ENCODE results near the gene SCN10A.

DNA sequence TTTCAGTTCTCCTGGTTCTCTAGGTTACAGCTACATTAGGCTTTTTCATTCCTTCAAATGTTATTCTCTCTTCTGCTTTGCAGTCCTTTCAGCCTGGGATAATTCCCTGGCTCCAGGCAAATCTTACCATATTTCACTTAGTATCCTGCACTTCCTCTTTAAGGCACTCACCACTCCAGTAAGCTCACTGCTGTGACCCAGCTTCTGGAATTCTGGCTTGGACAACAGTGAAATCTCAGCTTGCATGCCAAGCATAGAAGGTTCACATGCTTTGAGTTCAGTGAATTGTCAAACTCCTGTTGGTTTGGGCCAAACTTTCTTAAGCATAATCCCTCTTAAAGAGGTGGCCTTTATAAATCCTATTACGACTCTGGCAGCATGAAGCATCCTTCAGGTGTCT is 69.4 kb downstream of the SCN10A start:
- TF ChIP-seq, protein P1, sequence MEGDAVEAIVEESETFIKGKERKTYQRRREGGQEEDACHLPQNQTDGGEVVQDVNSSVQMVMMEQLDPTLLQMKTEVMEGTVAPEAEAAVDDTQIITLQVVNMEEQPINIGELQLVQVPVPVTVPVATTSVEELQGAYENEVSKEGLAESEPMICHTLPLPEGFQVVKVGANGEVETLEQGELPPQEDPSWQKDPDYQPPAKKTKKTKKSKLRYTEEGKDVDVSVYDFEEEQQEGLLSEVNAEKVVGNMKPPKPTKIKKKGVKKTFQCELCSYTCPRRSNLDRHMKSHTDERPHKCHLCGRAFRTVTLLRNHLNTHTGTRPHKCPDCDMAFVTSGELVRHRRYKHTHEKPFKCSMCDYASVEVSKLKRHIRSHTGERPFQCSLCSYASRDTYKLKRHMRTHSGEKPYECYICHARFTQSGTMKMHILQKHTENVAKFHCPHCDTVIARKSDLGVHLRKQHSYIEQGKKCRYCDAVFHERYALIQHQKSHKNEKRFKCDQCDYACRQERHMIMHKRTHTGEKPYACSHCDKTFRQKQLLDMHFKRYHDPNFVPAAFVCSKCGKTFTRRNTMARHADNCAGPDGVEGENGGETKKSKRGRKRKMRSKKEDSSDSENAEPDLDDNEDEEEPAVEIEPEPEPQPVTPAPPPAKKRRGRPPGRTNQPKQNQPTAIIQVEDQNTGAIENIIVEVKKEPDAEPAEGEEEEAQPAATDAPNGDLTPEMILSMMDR (IDR thresholded peaks at IDR 0.05) = no peak
- TF ChIP-seq POLR2A (IDR thresholded peaks at IDR 0.05) = no peak

All from tibial nerve (tissue), 3 donors.